Kidney tubule cell (primary cell): ENCODE results near the gene NDUFS3.
"Not testable (repeated sequence)": the region's sequence is repeated elsewhere in the genome, so short reads cannot be mapped to it uniquely, and the experiment has no call there.

Experiments
- DNase-seq: peaks from one replicate; pipeline ENCODE4 v3.0.0-alpha.2; 2018; ENCODE audit warnings: low spot score

The NDUFS3 gene

GRCh38 chr11:47578524-47579494, at the start of gene NDUFS3, which contains the start of gene KBTBD4:
TSS of gene NDUFS3 (plus strand) at chr11:47579074. CDS start at chr11:47579092, 18 bp downstream.
TSS of gene KBTBD4 (minus strand) at chr11:47578970. CDS start at chr11:47578951, 19 bp downstream.
- peak; percentile 89 for DNase-seq

GRCh38 chr11:47529951-47530350, 48.9 kb upstream of the NDUFS3 start:
- DNase-seq: no peak

- not testable (repeated sequence) for DNase-seq
Measured at GRCh38 chr11:47530721-47531120, 48.2 kb upstream of the NDUFS3 start.

GRCh38 chr11:47531666-47532065, 47.2 kb upstream of the NDUFS3 start:
- DNase-seq: no peak

GRCh38 chr11:47532597-47533213, 46.2 kb upstream of the NDUFS3 start:
- no peak for DNase-seq

GRCh38 chr11:47533690-47534151, 45.2 kb upstream of the NDUFS3 start:
- no peak for DNase-seq

GRCh38 chr11:47534704-47535251, 44.1 kb upstream of the NDUFS3 start:
- no peak for DNase-seq

GRCh38 chr11:47536915-47537314, 42.0 kb upstream of the NDUFS3 start:
- DNase-seq: no peak

- DNase-seq: peak; percentile 71
Measured at GRCh38 chr11:47538741-47539565, 39.9 kb upstream of the NDUFS3 start.

- DNase-seq: no peak
Measured at GRCh38 chr11:47539681-47540039, 39.2 kb upstream of the NDUFS3 start.

- no peak for DNase-seq
Measured at GRCh38 chr11:47541070-47541469, 37.8 kb upstream of the NDUFS3 start.

- DNase-seq: no peak
Measured at GRCh38 chr11:47545298-47545697, 33.6 kb upstream of the NDUFS3 start.

GRCh38 chr11:47546274-47546673, 32.6 kb upstream of the NDUFS3 start:
- DNase-seq: not testable (repeated sequence)

- peak; percentile 51 for DNase-seq
Measured at GRCh38 chr11:47550288-47551047, 28.4 kb upstream of the NDUFS3 start.

GRCh38 chr11:47551086-47551485, 27.8 kb upstream of the NDUFS3 start:
- peak; percentile 51 for DNase-seq

- DNase-seq: peak; percentile 59
Measured at GRCh38 chr11:47552056-47552565, 26.8 kb upstream of the NDUFS3 start.

- peak; percentile 92 for DNase-seq
Measured at GRCh38 chr11:47552566-47553405, 26.1 kb upstream of the NDUFS3 start, which contains the start of gene CELF1. TSS of gene CELF1 (minus strand) at chr11:47553132. CDS start at chr11:47499523, 53,609 bp downstream.

- DNase-seq: no peak
Measured at GRCh38 chr11:47553406-47553743, 25.5 kb upstream of the NDUFS3 start.

- not testable (repeated sequence) for DNase-seq
Measured at GRCh38 chr11:47557004-47557403, 21.9 kb upstream of the NDUFS3 start.

- DNase-seq: no peak
Measured at GRCh38 chr11:47558695-47559094, 20.2 kb upstream of the NDUFS3 start.
